DND-41 (cell line): ENCODE results near the gene EIF5A.

ENCODE experiments used
- EZH2 ChIP-seq: IDR thresholded peaks from 3 replicates; pipeline ENCODE4 v1.6.1; 2012; ENCODE audit warnings: borderline replicate concordance, low read depth, mild to moderate bottlenecking, moderate library complexity, low read length, inconsistent platforms; ENCODE audit not compliant: severe bottlenecking
- TF ChIP-seq, protein P1 (sequence below): IDR thresholded peaks from 2 replicates; pipeline ENCODE4 v1.5.1; 2012; ENCODE audit warnings: borderline replicate concordance, low read length, moderate library complexity, mild to moderate bottlenecking; ENCODE audit not compliant: poor library complexity, severe bottlenecking; ENCODE audit errors: extremely low read depth

DNA sequence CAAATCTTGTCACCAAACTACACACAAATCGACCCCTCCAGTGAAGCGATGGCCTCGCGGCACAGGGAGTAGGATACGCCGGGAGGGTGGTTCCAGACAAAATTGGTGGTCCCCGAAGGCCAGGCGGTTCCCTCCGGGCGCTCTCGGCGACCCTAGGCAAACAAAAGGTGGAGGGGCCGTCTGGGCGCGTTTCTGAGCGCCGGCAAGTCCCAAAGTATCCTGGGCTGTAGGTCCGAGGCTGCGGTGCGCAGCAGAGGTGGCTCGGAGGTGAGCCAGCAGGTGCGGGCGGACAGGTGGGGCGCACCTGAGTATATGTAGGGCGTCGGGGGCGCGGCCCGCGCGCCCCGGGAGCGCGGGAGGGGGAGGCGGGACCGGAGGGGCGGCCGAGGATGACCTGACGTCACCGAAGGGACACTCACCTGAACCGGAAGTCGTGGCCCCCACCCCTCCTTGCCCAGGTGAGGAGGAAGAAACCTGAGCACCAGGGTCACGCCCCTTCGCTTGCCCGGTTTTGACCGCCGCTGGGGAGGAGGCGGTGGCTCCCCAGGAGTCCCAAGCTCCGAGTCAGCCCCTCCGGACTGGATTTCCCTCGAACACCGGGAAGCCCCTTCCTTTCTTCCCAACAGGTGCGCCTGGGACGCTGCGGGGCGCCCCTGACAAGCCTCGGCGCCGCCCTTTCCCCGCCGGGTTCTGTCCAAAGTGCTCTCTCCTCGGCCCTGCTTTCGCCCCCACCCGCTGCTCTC, 45.1 kb upstream of the EIF5A start, which contains the start of gene CLDN7:
- TF ChIP-seq, protein P1, sequence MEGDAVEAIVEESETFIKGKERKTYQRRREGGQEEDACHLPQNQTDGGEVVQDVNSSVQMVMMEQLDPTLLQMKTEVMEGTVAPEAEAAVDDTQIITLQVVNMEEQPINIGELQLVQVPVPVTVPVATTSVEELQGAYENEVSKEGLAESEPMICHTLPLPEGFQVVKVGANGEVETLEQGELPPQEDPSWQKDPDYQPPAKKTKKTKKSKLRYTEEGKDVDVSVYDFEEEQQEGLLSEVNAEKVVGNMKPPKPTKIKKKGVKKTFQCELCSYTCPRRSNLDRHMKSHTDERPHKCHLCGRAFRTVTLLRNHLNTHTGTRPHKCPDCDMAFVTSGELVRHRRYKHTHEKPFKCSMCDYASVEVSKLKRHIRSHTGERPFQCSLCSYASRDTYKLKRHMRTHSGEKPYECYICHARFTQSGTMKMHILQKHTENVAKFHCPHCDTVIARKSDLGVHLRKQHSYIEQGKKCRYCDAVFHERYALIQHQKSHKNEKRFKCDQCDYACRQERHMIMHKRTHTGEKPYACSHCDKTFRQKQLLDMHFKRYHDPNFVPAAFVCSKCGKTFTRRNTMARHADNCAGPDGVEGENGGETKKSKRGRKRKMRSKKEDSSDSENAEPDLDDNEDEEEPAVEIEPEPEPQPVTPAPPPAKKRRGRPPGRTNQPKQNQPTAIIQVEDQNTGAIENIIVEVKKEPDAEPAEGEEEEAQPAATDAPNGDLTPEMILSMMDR, result no peak
- no peak for TF ChIP-seq EZH2
